ENCODE measurements around the gene GATA6. TPM values are rescaled to one million over a fixed set of nuclear protein-coding genes. Genes with fewer than 3 reads are reported as not detected.

Gene GATA6
- total and polyA plus RNA-seq, 2 of the 8 experiments (the other 6 are each of a cell fraction or from before 2014, with no cell fraction given): 0.09 TPM; not detected in 1

GRCh38 chr18:22197668-22198067 lies 28.3 kb downstream of the GATA6 start (continued):
- no peak for TF ChIP-seq CHD7 (IDR thresholded peaks at IDR 0.05; ENCODE audit: insufficient replicate concordance, low read length)
